Measurements from ENCODE around the gene REL. TPM values are rescaled to one million over a fixed set of nuclear protein-coding genes. Genes with fewer than 3 reads are reported as not detected.

Gene REL
- total RNA-seq, 1 experiment from 2014 or later = 6.2 TPM

DNA sequence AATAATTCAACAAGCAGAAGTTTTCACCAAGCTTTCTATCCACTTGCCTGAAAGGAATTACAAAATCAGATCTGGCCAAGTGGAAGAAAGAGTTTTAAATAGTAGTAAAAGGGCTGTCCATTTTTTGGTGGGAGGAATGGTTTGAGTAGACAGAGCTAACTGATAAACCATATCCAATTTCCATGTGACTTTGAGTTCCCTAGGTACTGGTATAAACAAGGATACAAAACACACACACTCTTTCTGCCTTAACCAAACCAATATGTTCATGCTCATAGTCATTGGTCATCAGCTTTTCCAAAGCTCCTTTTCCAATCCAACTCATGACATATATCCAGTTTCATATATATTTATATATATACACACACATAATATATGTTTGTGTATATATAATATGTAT is 49.5 kb upstream of the REL start:
- Histone ChIP-seq H3K9ac (ENCODE audit: extremely low read depth, insufficient read length, low read length) (no peak overlapping the region), H3K27me3 (ENCODE audit: insufficient read depth, low read length) (peaks cover 3% of the 10 kb centered on the region; the same call in 1 of the 2 replicates), H3K14ac (ENCODE audit: insufficient read depth, low read length) (no peak overlapping the region), H2BK5ac (ENCODE audit: insufficient read length, low read length) (no peak overlapping the region), H3K27ac (ENCODE audit: insufficient read length, low read depth, low read length) (no peak overlapping the region), H3K23ac (ENCODE audit: insufficient read length, low read depth, low read length) (no peak overlapping the region), H2BK20ac (ENCODE audit: low read depth, low read length, poor library complexity, severe bottlenecking) (no peak overlapping the region), H4K8ac (replicated peaks; ENCODE audit: insufficient read length, low read depth, low read length) (no peak overlapping the region), H2BK120ac (ENCODE audit: low read depth, low read length, poor library complexity, severe bottlenecking) (no peak overlapping the region), H2AFZ (ENCODE audit: low read length) (no peak overlapping the region), H3K23me2 (ENCODE audit: insufficient read length, low read depth, low read length, poor library complexity, severe bottlenecking) (no peaks in the 10 kb centered on the region), H2BK15ac (ENCODE audit: low read depth, low read length) (no peak overlapping the region), H3K18ac (ENCODE audit: insufficient read length, low read depth, low read length) (no peak overlapping the region), H3K4me1 (ENCODE audit: insufficient read depth, low read length) (no peaks in the 10 kb centered on the region; the same call in 1 of the 2 replicates), H2BK12ac (ENCODE audit: insufficient read length, low read depth, low read length) (no peak overlapping the region), H3K79me2 (ENCODE audit: insufficient read depth, low read length) (no peaks in the 10 kb centered on the region), H3K56ac (ENCODE audit: insufficient read length, low read depth, low read length) (no peak overlapping the region), H4K5ac (ENCODE audit: insufficient read length, low read depth, low read length) (no peak overlapping the region), H2AK5ac (ENCODE audit: insufficient read length, low read length) (no peak overlapping the region), H4K91ac (ENCODE audit: insufficient read length, low read depth, low read length) (no peak overlapping the region), H3T11ph (ENCODE audit: low read length) (no peak overlapping the region), H4K20me1 (ENCODE audit: control insufficient read depth, insufficient read depth, insufficient read length) (no peaks in the 10 kb centered on the region), H3K4ac (ENCODE audit: low read depth, low read length) (no peak overlapping the region), H3K79me1 (ENCODE audit: insufficient read depth, low read depth, low read length, poor library complexity, severe bottlenecking) (no peaks in the 10 kb centered on the region), H3K4me2 (ENCODE audit: insufficient read depth, insufficient read length, low read length) (no peak overlapping the region), H3K9me3 (ENCODE audit: control insufficient read depth, low read depth, low read length) (no peaks in the 10 kb centered on the region)
- peaks cover 74% of the 10 kb centered on the region for H3K27me3 Mint-ChIP-seq (ENCODE audit: low read depth)
- no peaks in the 10 kb centered on the region for H3K9me3 Mint-ChIP-seq
- no peak for DNase-seq
- peaks cover 16% of the 10 kb centered on the region in 2 experiments for H3K4me1 Mint-ChIP-seq
- no peak overlapping the region for H3K27ac Mint-ChIP-seq
- no peak overlapping the region for H3K4me3 Mint-ChIP-seq
- TF ChIP-seq, protein P1, sequence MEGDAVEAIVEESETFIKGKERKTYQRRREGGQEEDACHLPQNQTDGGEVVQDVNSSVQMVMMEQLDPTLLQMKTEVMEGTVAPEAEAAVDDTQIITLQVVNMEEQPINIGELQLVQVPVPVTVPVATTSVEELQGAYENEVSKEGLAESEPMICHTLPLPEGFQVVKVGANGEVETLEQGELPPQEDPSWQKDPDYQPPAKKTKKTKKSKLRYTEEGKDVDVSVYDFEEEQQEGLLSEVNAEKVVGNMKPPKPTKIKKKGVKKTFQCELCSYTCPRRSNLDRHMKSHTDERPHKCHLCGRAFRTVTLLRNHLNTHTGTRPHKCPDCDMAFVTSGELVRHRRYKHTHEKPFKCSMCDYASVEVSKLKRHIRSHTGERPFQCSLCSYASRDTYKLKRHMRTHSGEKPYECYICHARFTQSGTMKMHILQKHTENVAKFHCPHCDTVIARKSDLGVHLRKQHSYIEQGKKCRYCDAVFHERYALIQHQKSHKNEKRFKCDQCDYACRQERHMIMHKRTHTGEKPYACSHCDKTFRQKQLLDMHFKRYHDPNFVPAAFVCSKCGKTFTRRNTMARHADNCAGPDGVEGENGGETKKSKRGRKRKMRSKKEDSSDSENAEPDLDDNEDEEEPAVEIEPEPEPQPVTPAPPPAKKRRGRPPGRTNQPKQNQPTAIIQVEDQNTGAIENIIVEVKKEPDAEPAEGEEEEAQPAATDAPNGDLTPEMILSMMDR (conservative IDR thresholded peaks at IDR 0.05) = no peak
- no peaks in the 10 kb centered on the region for H3K36me3 Mint-ChIP-seq (ENCODE audit: insufficient read depth in 1 of 3, low read depth in 3 of 3)
